CD14-positive monocyte (primary cell): ENCODE measurements around the gene HHIPL2. TPM values are rescaled to one million over a fixed set of nuclear protein-coding genes. Genes with fewer than 3 reads are reported as not detected.

Experiments
- DNase-seq, 3 donors: peaks; one replicate each; pipeline ENCODE4 v3.0.0-alpha.2; 2011 to 2022
- H2AFZ ChIP-seq: 2 replicates; pipeline ENCODE4 v1.6.0; 2012; ENCODE audit warnings: mild to moderate bottlenecking, low read depth, low read length, inconsistent platforms; ENCODE audit not compliant: insufficient read depth, poor library complexity, severe bottlenecking
- H3K27ac ChIP-seq, 2 donors: 1 replicate in 1 of 2; 2 replicates in 1 of 2; pipeline ENCODE4 v1.5.1; 2012 to 2013; ENCODE audit warnings: low read length in 2 of 2, control low read depth in 1 of 2, inconsistent platforms in 1 of 2, low read depth in 1 of 2, mild to moderate bottlenecking in 1 of 2
- H3K27me3 ChIP-seq, 2 donors: one replicate each; pipeline versions ENCODE4 v1.6.0 to v1.6.1; 2011 to 2013; ENCODE audit warnings: low read length in 2 of 2; ENCODE audit not compliant: control insufficient read depth in 2 of 2, insufficient read depth in 2 of 2
- H3K36me3 ChIP-seq, 2 donors: replicated peaks in 1 of 2; 1 replicate in 1 of 2; 2 replicates in 1 of 2; pipeline versions ENCODE4 v1.5.1 to v1.6.1; 2012 to 2013; ENCODE audit warnings: low read length in 2 of 2, control low read depth in 1 of 2, inconsistent platforms in 1 of 2, mild to moderate bottlenecking in 1 of 2; ENCODE audit not compliant: insufficient read depth in 2 of 2, control insufficient read depth in 1 of 2
- H3K4me1 ChIP-seq, 2 donors: 1 replicate in 1 of 2; 2 replicates in 1 of 2; pipeline versions ENCODE4 v1.5.1 to v1.6.1; 2012 to 2013; ENCODE audit warnings: low read length in 2 of 2, control low read depth in 1 of 2, inconsistent platforms in 1 of 2, mild to moderate bottlenecking in 1 of 2, moderate library complexity in 1 of 2; ENCODE audit not compliant: insufficient read depth in 2 of 2, control insufficient read depth in 1 of 2
- H3K4me2 ChIP-seq: replicated peaks from 2 replicates; pipeline ENCODE3; 2012; ENCODE audit warnings: low read length, moderate library complexity, mild to moderate bottlenecking; ENCODE audit not compliant: poor library complexity, severe bottlenecking; ENCODE audit errors: extremely low read depth
- H3K4me3 ChIP-seq, 3 experiments: fragments of 200-600 bp in 1 of 3; sonication (generic) in 1 of 3; replicated peaks in 1 of 3; 1 replicate in 2 of 3; 2 replicates in 1 of 3; pipeline ENCODE4 v1.5.1; 2011 to 2013; ENCODE audit warnings: low read length in 3 of 3, mild to moderate bottlenecking in 3 of 3, control low read depth in 2 of 3, low read depth in 2 of 3, inconsistent platforms in 1 of 3, moderate library complexity in 1 of 3
- H3K79me2 ChIP-seq: 2 replicates; pipeline ENCODE4 v1.6.0; 2012; ENCODE audit warnings: mild to moderate bottlenecking, control low read depth, inconsistent platforms, low read length, moderate library complexity; ENCODE audit not compliant: insufficient read depth
- H3K9ac ChIP-seq: 2 replicates; pipeline ENCODE4 v1.6.0; 2017; ENCODE audit warnings: low read length, mild to moderate bottlenecking; ENCODE audit not compliant: insufficient read depth, poor library complexity, severe bottlenecking
- H3K9me3 ChIP-seq, 2 donors: replicated peaks in 1 of 2; 1 replicate in 1 of 2; 2 replicates in 1 of 2; pipeline versions ENCODE4 v1.5.1 to v1.6.1; 2012 to 2013; ENCODE audit warnings: low read length in 2 of 2, control low read depth in 1 of 2; ENCODE audit not compliant: control insufficient read depth in 1 of 2, insufficient read depth in 1 of 2
- H4K20me1 ChIP-seq: 2 replicates; pipeline ENCODE4 v1.6.0; 2012; ENCODE audit warnings: mild to moderate bottlenecking, low read length, control low read depth, moderate library complexity; ENCODE audit not compliant: insufficient read depth
- H3K27ac Mint-ChIP-seq, 7 donors: one replicate each; pipeline ENCODE4 v1.8.0; 2020; ENCODE audit warnings: mild to moderate bottlenecking in 7 of 7, mixed read lengths in 7 of 7, moderate library complexity in 6 of 7, inconsistent platforms in 2 of 7
- H3K27me3 Mint-ChIP-seq, 3 donors: one replicate each; pipeline ENCODE4 v1.8.0; 2021 to 2022; ENCODE audit warnings: low read depth in 3 of 3, mild to moderate bottlenecking in 3 of 3, mixed read lengths in 3 of 3, moderate library complexity in 3 of 3, inconsistent platforms in 1 of 3
- H3K36me3 Mint-ChIP-seq, 2 donors: one replicate each; pipeline ENCODE4 v1.8.0; 2020; ENCODE audit warnings: mixed read lengths in 2 of 2, inconsistent platforms in 1 of 2, mild to moderate bottlenecking in 1 of 2
- H3K4me1 Mint-ChIP-seq: one replicate; pipeline ENCODE4 v1.8.0; 2020; ENCODE audit warnings: mild to moderate bottlenecking, mixed read lengths
- H3K4me3 Mint-ChIP-seq, 2 donors: one replicate each; pipeline ENCODE4 v1.8.0; 2020; ENCODE audit warnings: mild to moderate bottlenecking in 2 of 2, mixed read lengths in 2 of 2, moderate library complexity in 1 of 2
- H3K9me3 Mint-ChIP-seq, 7 donors: one replicate each; pipeline ENCODE4 v1.8.0; 2020 to 2022; ENCODE audit warnings: mixed read lengths in 7 of 7, mild to moderate bottlenecking in 6 of 7, moderate library complexity in 6 of 7, inconsistent platforms in 2 of 7
- WGBS: methylation state at CpG from one replicate; pipeline ENCODE4 v1.1.5; 2013; ENCODE audit warnings: missing lambda C conversion rate; ENCODE audit not compliant: insufficient coverage; 5-methylcytosine and 5-hydroxymethylcytosine counted together
- intact Hi-C, 2 donors: fragments of 100-400 bp; cut with micrococcal nuclease; formaldehyde crosslinking; loops; one replicate each; pipeline versions ENCODE4 v1.15.0 to v1.15.1; 2023
- polyA plus RNA-seq, 3 donors: library from polyadenylated mRNA; depleted of rRNA in 1 of 3; unstranded in 2 of 3; stranded (reverse) in 1 of 3; fragments of 300-500 nt in 2 of 3; fragments of >200 nt in 1 of 3; fragmentation: Illumina TruSeq in 2 of 3; gene quantifications; 1 replicate in 2 of 3; 2 replicates in 1 of 3; pipeline ENCODE4 v1.2.3, GENCODE V29; 2012 to 2021
- TF ChIP-seq, protein P1 (sequence below): fragments of 200-600 bp; IDR thresholded peaks from one replicate; pipeline ENCODE4 v1.8.0; 2022; ENCODE audit warnings: antibody characterized with exemption, mild to moderate bottlenecking

The HHIPL2 gene
- polyA plus RNA-seq, 3 donors = 0.08 TPM; not detected in 2

DNA sequence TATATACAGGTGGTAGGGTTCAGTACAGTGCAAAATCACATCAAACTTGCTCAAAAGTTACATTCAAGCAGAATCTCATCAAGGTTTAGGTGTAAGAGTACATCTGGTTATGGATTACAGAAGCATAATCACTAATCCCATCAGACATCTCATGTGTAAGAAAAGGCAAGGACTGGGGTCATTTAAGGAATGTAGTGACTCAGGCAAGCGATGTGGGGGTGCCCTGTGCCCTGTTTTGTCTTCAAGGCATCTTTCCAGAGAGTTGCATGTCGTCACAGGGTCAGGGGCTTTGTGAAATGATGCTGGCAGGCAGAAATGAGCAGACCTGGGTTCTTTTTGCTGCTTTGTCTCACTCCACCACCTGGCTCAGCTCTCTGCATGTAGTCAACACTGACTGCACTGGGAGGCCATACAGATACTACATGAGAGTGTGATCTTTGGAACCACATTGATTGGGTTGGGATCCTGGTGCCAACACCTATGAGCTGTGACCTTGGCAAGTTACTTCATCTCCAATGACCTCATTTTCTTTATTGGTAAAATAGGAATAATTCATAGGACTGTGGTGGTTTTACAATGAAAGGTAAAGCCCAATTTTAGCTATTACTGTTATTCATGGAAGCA is 8.2 kb upstream of the HHIPL2 start:
- no peak overlapping the region for H3K4me2 ChIP-seq
- H3K27ac ChIP-seq = no peak overlapping the region
- TF ChIP-seq, protein P1, sequence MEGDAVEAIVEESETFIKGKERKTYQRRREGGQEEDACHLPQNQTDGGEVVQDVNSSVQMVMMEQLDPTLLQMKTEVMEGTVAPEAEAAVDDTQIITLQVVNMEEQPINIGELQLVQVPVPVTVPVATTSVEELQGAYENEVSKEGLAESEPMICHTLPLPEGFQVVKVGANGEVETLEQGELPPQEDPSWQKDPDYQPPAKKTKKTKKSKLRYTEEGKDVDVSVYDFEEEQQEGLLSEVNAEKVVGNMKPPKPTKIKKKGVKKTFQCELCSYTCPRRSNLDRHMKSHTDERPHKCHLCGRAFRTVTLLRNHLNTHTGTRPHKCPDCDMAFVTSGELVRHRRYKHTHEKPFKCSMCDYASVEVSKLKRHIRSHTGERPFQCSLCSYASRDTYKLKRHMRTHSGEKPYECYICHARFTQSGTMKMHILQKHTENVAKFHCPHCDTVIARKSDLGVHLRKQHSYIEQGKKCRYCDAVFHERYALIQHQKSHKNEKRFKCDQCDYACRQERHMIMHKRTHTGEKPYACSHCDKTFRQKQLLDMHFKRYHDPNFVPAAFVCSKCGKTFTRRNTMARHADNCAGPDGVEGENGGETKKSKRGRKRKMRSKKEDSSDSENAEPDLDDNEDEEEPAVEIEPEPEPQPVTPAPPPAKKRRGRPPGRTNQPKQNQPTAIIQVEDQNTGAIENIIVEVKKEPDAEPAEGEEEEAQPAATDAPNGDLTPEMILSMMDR = no peak
- Mint-ChIP-seq H3K27ac (peak overlapping the region in 1 of 7 donors; percentile 32), H3K4me1 (no peaks in the 10 kb centered on the region), H3K9me3 (no peaks in the 10 kb centered on the region), H3K4me3 (no peak overlapping the region), H3K36me3 (peaks cover 41 to 45% of the 10 kb centered on the region in 2 donors), H3K27me3 (no peaks in the 10 kb centered on the region)
- no peak for DNase-seq
- no peaks in the 10 kb centered on the region for H3K27me3 ChIP-seq
- WGBS = 100% methylated on average over 2 of the region's 2 CpGs
- H3K9me3 ChIP-seq = no peaks in the 10 kb centered on the region
- H3K36me3 ChIP-seq = peaks cover 37 to 57% of the 10 kb centered on the region in 2 donors
- no peaks in the 10 kb centered on the region for H4K20me1 ChIP-seq
- H3K9ac ChIP-seq = no peak overlapping the region
- H2AFZ ChIP-seq = no peak overlapping the region
- H3K4me1 ChIP-seq = no peaks in the 10 kb centered on the region
- no peak overlapping the region for H3K4me3 ChIP-seq
- intact Hi-C loops = no loop called here
- H3K79me2 ChIP-seq = no peaks in the 10 kb centered on the region

DNA sequence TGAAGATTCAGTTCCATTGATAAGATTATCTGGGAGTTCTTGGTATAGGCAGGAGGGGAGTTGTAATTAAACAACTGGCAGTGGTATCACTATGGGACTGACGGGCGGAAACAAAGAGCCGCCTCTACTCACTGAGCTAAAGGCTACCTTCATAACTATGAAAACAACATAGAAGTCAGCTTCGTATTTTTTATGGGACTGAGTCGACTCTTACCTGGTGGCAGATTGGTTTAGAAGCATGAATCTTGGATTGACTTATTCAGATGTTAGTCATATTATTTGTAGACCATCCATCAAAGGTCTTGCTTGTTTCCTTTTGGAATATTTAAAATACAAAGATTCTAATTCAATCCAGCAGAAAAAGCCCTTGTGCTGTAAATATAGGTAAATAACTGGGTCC is 6.3 kb upstream of the HHIPL2 start:
- intact Hi-C loops = no loop called here
- Histone ChIP-seq H3K36me3 (peaks cover 25 to 38% of the 10 kb centered on the region in 2 donors), H3K9me3 (no peaks in the 10 kb centered on the region), H3K27me3 (no peaks in the 10 kb centered on the region), H3K4me3 (no peak overlapping the region), H3K79me2 (no peaks in the 10 kb centered on the region), H2AFZ (no peak overlapping the region), H3K27ac (no peak overlapping the region), H3K4me1 (no peaks in the 10 kb centered on the region), H3K9ac (no peak overlapping the region), H4K20me1 (no peaks in the 10 kb centered on the region), H3K4me2 (no peak overlapping the region)
- TF ChIP-seq, protein P1 = no peak
- H3K4me3 Mint-ChIP-seq = no peak overlapping the region
- H3K4me1 Mint-ChIP-seq = no peaks in the 10 kb centered on the region
- H3K9me3 Mint-ChIP-seq = peaks cover 0 to 2% (median 0%) of the 10 kb centered on the region in 7 donors
- no CpG with 5 or more reads among the region's 5 CpGs for WGBS
- no peak for DNase-seq
- H3K36me3 Mint-ChIP-seq = peaks cover 25 to 32% of the 10 kb centered on the region in 2 donors
- H3K27me3 Mint-ChIP-seq = peaks cover 0 to 3% (median 2%) of the 10 kb centered on the region in 3 donors
- no peak overlapping the region for H3K27ac Mint-ChIP-seq
